Right ventricle myocardium superior (tissue), 1 donor: Measurements from ENCODE around the gene TM9SF4. TPM values are rescaled to one million over a fixed set of nuclear protein-coding genes. Genes with fewer than 3 reads are reported as not detected.

Experiments
- ATAC-seq: fragments of 200-7000 bp; cut with Tn5 transposase; one replicate; pipeline ENCODE4 v1.9.1; 2020; ENCODE audit warnings: mild to moderate bottlenecking; ENCODE audit not compliant: poor library complexity
- DNase-seq: peaks from one replicate; pipeline ENCODE4 v3.0.0-alpha.2; 2020
- intact Hi-C: fragments of 100-400 bp; cut with DNase I; formaldehyde crosslinking; loops from one replicate; pipeline ENCODE4 v1.11.2; 2022
- total RNA-seq: library from RNA; stranded (reverse); fragmentation: NEBNext Ultra II Directional; extraction: Animal tissue kit (Norgen Biotek cat#: 25700); gene quantifications from one replicate; pipeline ENCODE4 v1.2.1, GENCODE V29; 2021
- donor health status: DM: no; HTN: yes; CAD: no; lungs with severe emphysema.

The TM9SF4 gene
- total RNA-seq, 1 donor from 2014 or later, result 23.0 TPM

DNA sequence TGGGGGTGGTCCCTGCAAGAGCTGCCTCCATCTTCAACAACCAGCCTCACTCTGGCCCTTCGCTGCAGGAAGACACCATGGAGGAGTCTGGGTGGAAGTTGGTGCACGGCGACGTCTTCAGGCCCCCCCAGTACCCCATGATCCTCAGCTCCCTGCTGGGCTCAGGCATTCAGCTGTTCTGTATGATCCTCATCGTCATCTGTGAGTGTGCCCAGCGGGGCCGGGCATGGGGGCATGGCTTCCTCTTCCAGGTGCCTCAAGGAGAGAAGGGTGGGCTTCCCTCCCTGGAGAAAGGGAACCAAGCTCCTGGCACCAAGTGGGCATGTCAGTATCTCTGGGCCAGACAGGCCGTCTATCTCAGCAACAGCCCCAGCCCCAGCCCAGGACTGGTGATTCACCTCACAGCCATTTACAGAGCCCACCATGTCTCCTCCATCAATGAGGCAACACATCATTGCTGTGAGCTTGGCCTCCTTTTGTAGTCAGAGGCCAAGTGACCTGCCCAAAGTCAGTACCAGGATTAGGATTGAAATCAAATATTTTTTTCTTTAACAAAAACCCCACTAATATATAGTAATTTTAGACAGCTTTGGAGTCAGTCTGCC lies 40.2 kb downstream of the TM9SF4 start:
- ATAC-seq (no peak), DNase-seq (no peak)
- intact Hi-C loops, result no loop called here

DNA sequence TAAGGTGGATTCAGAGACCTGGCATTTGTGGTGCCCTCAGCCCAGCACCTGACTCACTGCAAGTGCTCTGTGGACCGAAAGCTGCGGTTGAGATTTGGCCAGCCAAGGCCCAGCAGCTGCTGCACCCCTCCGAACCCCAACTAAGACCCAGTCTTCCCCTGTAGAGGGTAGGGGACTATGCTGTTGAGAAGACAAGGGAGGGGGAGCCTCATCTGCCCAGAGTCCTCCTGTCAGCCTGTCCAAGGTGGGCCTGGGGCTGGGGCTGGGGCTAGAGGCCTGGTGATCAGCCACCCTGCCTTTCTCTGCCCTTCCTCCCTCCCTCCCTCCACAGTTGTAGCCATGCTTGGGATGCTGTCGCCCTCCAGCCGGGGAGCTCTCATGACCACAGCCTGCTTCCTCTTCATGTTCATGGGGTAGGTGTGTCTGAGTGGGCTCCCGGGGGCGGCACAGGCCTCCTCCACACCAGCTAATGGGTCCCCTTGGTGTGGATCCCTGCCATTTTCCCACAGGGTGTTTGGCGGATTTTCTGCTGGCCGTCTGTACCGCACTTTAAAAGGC lies 40.9 kb downstream of the TM9SF4 start:
- intact Hi-C loops, result no loop called here
- DNase-seq (no peak), ATAC-seq (no peak)

DNA sequence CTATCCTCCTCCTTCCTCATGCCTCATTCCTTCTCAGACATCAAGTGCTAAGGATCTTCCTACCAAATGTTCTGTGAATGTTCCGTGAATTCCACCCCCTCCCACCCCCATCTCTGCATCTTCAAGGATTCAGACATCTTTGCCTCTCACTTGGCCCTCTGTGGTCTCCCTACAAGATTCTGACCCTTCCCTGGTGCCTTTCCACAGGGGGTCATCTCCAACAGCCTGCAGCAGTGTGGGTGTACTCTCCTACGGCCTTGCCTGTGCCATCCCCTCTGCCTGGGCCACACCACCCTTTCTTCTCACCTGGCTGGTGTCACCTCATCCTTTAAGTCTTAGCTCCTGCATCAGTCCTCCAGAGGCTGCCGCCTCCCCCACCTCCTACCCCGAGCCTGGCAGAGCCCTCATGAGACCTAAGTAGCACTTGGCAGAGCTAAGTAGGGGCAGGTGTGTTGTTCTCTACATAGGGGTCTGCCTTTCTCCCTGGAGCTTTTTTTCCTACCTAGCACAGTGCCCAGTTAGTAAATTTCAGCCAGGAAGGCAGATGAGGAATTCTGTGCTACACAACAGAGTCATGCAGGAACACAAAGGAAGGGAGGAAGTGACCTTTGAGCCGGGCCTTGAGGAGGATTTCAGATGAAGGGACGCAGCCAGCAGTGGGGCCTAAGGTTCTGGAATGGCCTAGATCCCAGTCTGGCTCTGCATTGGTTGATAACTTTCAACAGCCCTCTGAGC lies 43.1 kb downstream of the TM9SF4 start:
- no peak for ATAC-seq

DNA sequence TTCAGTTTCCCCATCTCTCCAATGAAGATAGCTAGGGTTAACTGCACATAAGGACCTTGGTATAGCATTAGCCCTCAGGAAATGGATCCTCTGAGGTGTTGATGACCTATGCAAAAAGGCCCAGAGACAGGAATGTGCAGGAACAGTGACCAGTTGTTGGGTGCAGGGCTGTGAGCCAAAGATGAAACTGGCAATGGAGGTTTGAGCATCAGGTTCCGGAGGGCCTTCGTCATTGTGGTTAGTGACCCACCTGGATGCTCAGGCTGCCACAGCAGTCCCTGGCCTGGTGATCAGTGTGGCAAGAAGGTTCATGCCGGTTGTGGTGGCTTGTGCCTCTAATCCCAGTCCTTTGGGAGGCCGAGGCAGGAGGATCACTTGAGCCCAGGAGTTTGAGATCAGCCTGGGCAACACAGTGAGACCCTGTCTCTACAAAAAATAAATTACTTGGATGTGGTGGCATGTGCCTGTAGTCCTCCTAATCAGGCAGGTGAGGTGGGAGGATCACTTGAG lies 43.7 kb downstream of the TM9SF4 start:
- DNase-seq, result no peak
- intact Hi-C loops, result no loop called here
- ATAC-seq, result no peak

More for the DNA sequence above, 43.1 kb downstream of the TM9SF4 start:
- intact Hi-C loops, result no loop called here
- DNase-seq, result no peak

DNA sequence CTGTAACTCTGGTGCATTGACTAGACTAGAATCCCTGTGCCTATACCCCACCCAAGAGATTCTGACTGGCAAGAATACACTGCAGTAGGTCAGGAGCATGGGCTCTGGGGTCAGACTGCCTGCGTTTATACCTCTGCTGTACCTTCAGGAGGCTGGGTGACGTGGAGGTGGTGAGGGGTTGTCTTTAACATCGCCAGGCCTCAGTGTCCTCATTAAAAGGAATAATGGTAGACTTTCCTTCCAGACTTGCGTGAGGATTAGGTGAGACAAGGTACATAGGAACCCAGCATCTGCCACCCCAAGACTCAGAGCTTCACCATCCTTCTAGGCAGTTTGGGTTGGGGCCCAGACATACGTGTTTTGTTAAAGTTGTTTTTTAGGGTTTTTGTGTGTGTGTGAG lies 44.3 kb downstream of the TM9SF4 start:
- intact Hi-C loops, result no loop called here
- no peak for ATAC-seq
- DNase-seq, result no peak

DNA sequence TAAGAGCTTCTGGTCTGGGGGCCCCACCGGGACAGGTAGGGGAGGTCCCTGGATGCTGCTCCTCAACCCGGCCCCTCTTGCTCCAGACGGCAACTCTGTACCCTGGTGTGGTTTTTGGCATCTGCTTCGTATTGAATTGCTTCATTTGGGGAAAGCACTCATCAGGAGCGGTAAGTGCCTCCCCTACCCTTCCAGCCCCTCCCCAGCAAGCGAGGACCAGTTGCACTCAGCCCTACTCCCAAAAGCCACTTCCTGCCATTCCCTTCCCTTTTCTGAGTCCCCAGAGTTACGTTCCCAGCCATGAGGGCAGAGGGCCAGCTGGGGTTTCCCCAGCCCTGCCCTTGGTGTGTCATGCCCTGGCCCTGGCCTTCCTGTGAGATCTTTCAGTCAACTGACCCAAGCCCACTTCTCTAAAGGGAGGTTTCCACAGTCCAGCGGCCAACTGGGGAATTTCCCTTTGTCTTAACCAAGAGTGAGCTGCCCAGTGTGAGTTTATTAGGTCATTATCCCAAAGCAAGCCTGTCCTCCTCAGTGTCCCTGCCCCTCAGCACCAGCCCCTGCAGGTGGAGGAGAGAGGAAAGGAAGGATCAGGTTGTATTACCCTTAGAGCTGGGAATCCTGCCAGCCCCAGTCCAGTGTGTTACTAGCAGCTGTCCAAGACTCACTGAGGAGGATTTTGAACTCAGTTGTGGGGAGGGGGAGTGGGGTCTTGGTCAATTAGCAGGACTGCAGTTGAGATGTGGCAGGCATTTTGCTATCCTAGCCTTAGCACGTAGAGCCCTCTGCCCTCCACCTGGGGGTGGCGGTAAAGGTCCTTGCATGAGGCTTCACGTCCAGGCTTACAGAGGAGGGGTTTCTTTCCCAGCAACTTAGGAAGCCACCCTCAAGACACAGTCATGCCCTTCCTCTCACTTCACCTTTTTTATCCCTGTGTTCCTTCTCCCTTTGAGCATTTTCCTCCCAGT lies 45.8 kb downstream of the TM9SF4 start:
- intact Hi-C loops, result no loop called here
- ATAC-seq (peak; percentile 91), DNase-seq (peak; percentile 89)

DNA sequence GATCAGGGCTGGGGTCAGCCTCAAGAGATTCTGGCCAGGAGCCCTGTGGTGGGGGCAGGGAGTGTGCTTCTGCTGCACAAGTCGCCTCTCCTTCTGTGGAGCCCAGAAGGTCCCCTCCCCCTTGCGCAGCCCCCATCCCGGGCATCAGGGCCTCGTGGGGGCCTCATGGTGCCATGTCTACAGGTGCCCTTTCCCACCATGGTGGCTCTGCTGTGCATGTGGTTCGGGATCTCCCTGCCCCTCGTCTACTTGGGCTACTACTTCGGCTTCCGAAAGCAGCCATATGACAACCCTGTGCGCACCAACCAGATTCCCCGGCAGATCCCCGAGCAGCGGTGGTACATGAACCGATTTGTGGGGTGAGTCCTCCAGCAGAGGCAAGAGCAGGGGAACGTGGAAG lies 48.1 kb downstream of the TM9SF4 start:
- no peak for ATAC-seq
- DNase-seq, result no peak
- intact Hi-C loops, result no loop called here

DNA sequence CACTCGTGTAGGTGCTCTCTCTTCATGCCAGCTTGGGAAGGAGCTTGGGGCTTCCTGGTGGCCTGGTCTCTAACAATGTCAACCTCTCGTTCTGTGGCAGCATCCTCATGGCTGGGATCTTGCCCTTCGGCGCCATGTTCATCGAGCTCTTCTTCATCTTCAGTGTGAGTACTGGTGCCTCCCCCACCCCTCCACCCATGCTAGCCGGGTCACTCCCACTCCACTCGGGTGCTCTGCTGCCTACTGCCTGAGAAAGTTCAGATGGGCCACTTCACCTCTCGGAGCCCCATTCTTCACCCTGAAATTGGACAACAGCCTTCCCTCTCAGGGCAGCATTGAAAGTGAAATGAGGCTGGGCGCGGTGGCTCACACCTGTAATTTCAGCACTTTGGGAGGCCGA lies 48.8 kb downstream of the TM9SF4 start:
- intact Hi-C loops, result no loop called here
- ATAC-seq (no peak), DNase-seq (no peak)

DNA sequence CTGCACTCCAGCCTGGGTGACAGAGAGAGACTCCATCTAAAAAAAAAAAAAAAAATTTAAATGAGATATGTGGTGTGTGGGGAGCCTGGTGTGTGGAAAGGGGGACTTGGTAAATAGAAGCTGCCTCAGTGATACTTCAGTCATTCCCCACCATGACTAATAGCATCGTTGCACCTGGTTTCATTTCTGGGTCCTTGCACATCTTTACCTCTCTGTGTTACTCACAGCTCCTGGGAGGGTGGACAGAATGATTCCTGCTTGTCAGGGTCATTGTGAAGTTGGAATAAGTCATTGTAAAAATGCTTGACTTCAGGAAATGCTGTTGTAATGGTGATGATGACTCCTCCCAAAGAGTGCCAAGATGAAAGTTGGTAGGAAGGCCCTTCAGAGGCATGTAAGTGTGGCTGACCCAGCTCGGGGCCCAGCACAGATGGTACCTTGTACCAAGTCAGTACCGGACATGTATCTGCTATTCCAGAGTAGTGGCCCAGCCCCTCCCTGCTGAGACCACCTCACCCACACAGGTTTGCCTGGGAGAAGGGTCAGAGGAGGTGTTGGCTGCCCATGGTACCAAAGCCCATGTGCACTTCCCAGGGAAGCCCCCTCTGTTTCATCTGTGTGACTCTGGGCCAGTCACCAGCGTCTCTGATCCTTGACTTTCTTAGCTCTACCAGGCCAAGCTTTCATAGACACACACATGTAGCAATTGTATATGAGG lies 49.6 kb downstream of the TM9SF4 start:
- no peak for ATAC-seq
- intact Hi-C loops, result no loop called here
- no peak for DNase-seq

DNA sequence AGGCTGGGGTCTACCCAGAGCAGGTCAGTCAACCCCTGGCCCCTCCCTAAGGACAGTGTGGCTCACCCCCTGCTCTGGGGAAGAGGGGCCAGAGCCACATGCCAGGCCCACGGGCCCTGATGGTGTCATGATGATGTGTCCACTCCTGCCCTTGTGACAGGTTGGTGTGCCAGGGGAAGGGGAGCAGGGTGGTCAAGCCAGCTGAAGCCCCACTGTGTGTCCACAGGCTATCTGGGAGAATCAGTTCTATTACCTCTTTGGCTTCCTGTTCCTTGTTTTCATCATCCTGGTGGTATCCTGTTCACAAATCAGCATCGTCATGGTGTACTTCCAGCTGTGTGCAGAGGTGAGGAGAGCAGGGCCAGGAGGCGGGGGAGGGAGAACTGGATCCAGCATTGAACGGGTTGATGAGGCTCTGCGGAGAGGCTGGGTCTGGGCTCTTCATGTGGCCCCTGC lies 50.3 kb downstream of the TM9SF4 start:
- intact Hi-C loops, result no loop called here
- ATAC-seq (no peak), DNase-seq (no peak)

DNA sequence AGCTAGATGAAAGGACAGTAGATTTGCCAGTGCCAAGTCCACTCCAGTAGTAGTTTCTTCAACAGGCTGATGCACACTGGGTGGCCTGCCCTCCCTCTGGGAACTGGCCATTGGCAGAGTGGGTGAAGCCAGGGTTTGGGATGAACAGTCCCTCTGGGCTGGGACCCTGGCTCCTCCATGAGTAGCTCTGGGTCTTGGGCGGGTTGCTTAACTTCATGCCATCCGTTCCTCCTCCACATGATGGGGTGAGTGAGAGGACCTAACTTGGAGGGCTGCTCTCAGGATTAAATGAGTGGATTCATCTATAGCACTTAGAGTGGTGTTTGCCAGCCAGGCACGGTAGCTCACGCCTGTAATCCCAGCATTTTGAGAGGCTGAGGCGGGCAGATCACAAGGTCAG lies 50.8 kb downstream of the TM9SF4 start:
- ATAC-seq (no peak), DNase-seq (no peak)
- intact Hi-C loops, result no loop called here

DNA sequence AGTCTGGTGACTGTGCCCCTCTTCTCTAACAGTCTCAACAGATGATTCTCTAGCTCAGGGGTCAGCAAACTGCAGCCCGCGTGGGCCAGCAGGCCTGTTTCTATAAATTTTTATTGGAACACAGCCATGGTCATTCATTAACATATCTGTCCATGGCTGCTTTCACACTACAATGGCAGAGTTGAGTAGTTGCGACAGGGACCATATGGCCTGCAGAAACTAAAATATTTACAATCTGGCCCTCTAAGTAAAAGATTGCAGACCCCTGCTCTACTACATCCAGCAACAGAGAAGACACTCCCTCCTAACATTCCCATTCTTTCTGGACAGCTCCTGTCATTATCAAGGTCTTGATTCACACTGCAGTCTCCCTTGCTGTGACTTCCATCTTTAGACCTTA lies 52.8 kb downstream of the TM9SF4 start:
- intact Hi-C loops, result no loop called here
- ATAC-seq, result no peak
- no peak for DNase-seq

DNA sequence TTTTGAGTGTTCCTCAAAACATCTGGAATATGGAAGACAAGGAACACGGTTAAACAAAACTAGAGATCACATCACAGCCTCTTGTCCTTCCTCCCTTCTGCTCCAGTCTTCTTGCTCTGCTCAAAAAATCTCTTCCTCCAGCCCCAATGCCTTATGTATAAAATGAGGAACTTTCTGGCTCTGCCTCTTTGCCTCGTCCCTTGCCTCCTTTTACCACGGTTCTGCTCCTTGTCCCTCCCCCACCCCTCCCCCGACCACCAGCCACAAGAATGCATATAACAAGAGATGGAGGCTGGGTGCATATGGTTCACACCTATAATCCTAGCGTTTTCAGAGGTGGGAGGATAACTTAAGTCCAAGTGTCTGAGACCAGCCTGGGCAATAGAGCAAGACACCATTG lies 54.4 kb downstream of the TM9SF4 start:
- no peak for ATAC-seq
- no peak for DNase-seq
- intact Hi-C loops, result no loop called here

DNA sequence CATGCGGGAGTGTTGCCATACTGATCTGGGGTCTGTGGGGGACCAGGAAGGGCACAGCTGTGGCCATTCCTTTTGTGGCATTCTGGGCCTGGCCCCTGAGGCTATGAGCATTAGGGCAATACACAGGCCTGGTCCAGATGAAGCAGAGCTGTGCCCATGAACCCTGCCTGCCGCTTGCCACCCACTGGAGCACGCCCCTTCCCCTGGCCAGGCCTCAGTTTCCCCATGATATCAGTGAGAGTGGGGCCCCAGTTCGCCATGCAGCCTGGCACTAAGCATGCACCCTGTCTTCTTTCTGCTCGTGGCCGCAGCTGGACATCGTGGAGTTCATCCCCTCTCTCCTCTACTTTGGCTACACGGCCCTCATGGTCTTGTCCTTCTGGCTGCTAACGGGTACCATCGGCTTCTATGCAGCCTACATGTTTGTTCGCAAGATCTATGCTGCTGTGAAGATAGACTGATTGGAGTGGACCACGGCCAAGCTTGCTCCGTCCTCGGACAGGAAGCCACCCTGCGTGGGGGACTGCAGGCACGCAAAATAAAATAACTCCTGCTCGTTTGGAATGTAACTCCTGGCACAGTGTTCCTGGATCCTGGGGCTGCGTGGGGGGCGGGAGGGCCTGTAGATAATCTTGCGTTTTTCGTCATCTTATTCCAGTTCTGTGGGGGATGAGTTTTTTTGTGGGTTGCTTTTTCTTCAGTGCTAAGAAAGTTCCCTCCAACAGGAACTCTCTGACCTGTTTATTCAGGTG lies 55.6 kb downstream of the TM9SF4 start:
- no peak for ATAC-seq
- DNase-seq, result no peak

DNA sequence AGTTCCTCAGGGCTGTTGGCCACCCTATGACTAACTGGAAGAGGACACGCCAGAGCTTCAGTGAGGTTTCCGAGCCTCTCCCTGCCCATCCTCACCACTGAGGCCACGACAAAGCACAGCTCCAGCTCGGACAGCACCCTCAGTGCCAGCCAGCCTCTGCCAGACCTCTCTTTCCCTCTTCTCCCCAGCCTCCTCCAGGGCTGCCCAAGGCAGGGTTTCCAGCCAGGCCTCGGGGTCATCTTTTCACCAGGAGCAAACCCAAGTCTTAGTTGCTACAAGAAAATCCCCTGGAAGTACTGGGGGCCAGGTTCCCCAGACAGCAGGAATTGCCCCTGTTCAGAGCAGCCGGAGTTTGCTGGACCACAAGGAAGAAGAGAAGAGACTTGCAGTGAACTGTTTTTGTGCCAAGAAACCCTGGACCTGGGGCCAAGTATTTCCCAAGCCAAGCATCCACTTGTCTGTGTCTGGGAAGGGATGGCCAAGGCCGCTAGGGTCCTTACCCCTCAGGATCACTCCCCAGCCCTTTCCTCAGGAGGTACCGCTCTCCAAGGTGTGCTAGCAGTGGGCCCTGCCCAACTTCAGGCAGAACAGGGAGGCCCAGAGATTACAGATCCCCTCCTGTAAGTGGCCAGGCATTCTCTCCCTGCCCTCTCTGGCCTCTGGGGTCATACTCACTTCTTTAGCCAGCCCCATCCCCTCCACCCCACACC lies 56.5 kb downstream of the TM9SF4 start:
- DNase-seq (no peak), ATAC-seq (no peak)
- intact Hi-C loops, result no loop called here

More for the DNA sequence above, 55.6 kb downstream of the TM9SF4 start:
- intact Hi-C loops, result no loop called here

DNA sequence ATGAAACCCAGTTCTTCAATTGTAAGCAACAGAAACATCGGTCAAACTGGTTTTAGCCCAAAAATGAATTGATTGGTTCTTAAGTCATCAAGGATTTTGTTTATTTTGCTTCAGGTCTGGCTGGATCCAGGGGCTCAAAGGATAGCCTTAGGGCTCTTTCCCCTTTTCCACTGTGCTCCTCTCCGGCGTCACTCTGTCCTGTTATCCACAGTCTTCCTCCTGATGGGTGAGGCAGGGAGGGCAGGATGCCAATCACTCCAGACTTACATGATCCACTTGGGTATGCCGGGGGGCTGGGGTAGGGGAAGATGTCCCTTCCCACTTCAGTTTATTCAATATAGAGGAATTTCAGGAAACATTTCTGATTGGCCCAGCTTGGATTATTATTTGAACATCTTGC lies 58.0 kb downstream of the TM9SF4 start:
- no peak for ATAC-seq
- DNase-seq, result no peak
- intact Hi-C loops, result no loop called here
